SH-SY5Y (cell line): Measurements from ENCODE around the gene MCF2L2.

ENCODE experiments used
- GATA2 ChIP-seq: IDR thresholded peaks from 2 replicates; pipeline ENCODE4 v1.6.1; 2011; ENCODE audit warnings: mild to moderate bottlenecking, low read depth, low read length
- GATA3 ChIP-seq: IDR thresholded peaks from 2 replicates; pipeline ENCODE4 v1.6.1; 2011; ENCODE audit warnings: low read depth, mild to moderate bottlenecking, low read length, moderate library complexity

DNA sequence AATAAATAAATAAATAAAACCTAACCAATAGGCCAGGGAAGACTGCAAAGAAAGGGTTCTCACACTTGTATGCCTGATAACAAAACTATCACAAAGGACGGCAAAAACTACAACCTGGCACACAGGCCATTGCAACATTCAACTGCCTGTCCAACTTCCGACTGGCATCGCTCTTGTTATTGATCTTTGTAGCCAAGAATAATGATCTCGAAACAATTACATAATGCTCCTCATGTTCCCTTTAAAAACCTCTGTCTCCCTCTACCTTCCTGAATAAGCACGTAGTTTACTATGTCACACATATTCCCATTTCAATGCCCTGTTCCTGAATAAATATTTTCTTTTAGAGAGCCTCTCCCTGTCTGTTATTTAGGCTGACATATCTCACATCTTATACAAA is 101.1 kb downstream of the MCF2L2 start:
- TF ChIP-seq GATA2: no peak
- TF ChIP-seq GATA3: no peak
